GM12891 (cell line): Measurements from ENCODE around the gene COL7A1.

Source experiments
- POLR2A ChIP-seq: IDR thresholded peaks from 2 replicates; pipeline ENCODE4 v1.6.1; 2011; ENCODE audit warnings: low read depth, low read length, control low read depth
- POLR2AphosphoS5 ChIP-seq: IDR thresholded peaks from 2 replicates; pipeline ENCODE4 v1.6.1; 2011; ENCODE audit warnings: low read depth, low read length, control low read depth

DNA sequence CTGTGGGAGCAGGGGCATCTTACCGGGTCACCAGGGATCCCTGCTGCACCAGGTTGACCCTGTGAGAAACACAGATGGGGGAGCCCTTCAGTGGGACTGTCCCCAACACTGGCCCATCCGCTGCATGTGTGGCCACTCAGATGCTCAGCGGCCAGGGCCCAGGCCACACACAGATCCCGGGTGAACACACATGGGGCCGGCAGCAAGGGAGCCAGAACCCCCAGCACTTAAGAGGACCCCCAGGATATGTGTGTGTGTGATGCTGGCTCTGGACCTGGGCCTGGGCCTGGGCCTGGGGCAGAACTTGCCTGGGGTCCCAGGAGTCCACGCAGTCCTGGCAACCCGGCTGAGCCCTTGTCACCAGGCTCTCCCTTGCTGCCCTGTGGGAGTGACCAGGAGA lies 26.7 kb downstream of the COL7A1 start:
- TF ChIP-seq POLR2AphosphoS5 (no peak), POLR2A (no peak)
